AG09319 (cell line): ENCODE data around the gene SF3A1.

Source experiments
- DNase-seq: peaks from one replicate; pipeline ENCODE4 v3.0.0-alpha.2; 2010; ENCODE audit warnings: low read depth; ENCODE audit errors: extremely low read depth
- TF ChIP-seq, protein P1 (sequence below): IDR thresholded peaks from 2 replicates; pipeline ENCODE4 v1.5.1; 2011; ENCODE audit warnings: low read depth, mild to moderate bottlenecking, inconsistent platforms, low read length, moderate library complexity

Gene SF3A1

GRCh38 chr22:30293026-30293425 lies 63.7 kb downstream of the SF3A1 start:
- TF ChIP-seq, protein P1, sequence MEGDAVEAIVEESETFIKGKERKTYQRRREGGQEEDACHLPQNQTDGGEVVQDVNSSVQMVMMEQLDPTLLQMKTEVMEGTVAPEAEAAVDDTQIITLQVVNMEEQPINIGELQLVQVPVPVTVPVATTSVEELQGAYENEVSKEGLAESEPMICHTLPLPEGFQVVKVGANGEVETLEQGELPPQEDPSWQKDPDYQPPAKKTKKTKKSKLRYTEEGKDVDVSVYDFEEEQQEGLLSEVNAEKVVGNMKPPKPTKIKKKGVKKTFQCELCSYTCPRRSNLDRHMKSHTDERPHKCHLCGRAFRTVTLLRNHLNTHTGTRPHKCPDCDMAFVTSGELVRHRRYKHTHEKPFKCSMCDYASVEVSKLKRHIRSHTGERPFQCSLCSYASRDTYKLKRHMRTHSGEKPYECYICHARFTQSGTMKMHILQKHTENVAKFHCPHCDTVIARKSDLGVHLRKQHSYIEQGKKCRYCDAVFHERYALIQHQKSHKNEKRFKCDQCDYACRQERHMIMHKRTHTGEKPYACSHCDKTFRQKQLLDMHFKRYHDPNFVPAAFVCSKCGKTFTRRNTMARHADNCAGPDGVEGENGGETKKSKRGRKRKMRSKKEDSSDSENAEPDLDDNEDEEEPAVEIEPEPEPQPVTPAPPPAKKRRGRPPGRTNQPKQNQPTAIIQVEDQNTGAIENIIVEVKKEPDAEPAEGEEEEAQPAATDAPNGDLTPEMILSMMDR, result no peak
- DNase-seq, result no peak

DNA sequence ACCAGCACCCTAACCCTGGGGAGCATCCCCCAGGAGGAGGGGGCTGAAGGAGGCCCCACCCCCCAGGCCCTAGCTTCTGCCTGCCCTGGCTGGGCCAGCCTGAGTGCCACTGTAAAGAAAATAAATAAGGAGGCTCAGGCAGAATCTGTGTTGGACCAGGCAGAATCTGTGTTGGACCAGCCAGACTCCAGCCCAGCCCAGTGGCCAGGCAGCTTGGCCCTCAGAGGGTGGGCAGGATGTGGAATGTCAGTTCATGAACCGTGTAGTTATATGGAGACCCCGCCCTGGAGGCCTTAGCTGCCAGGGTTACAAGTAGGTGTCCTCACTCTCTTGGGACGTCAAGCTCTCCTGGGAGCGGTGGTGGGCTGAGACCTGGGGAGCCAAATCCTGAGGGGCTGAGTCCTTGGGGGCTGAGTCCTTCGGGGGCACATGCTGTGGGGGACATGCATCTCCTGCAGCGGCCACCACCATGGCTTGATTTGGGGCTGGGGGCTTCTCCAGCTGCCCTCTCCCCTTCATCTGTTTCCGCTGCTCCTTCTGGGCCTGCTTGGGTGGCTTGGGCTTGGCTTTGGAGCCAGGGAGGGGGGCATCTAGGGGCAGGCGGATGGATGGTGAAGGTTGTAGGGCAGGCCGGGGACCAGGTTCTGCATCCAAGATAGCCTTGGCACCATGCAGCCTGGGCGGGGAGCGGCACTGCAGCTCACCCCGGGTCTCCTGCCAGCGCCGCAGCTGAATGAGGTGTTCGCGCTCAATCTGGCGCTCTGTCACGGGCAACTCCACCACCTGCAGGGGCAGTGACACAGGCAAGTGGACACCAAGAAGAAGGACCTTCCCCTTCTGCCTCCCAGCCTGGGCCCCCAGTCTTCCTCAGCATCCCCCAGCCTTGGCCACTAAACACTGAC lies 64.4 kb downstream of the SF3A1 start:
- no peak for DNase-seq
- TF ChIP-seq, protein P1, result no peak

DNA sequence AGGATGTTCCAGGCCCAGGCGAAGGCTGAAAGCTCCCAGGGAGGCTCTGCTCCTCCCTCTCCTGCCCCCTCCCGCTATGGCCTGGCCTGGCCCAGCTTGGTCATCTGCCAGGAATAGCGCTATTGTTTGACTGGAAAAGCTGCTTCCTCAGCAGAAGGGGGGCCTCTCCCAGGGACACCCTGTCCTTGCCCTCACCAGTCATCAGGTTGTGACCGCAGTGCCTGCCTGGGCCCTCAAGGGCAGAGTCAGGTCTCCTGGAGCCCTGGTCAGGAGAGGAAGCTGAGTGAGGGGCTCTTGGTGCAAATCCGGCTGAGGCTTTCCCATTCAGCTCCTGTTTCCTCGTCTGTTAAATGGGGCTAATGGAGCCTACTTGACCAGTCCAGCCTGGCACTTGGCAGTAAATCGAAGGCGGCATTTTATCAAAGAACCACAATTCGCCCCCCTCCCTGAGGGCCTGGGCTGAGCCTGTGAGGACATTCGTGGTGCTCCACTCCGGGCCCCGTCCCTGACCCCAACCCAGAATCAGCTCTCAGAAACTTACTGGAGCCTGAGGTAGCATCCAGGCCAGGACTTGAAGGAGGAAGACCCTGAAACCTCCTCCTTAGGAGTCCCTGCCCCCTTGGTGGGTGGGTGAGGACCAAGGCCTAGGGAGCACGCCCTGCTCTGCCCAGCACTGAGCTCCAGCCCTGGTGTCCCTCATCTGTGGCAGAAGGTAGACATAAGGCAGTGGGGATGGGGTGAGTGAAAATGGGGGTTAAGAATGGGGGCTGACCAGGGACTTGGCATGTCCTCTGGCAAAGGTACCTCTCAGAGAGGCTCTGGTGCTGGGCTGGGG lies 65.4 kb downstream of the SF3A1 start:
- TF ChIP-seq, protein P1, result no peak
- no peak for DNase-seq

DNA sequence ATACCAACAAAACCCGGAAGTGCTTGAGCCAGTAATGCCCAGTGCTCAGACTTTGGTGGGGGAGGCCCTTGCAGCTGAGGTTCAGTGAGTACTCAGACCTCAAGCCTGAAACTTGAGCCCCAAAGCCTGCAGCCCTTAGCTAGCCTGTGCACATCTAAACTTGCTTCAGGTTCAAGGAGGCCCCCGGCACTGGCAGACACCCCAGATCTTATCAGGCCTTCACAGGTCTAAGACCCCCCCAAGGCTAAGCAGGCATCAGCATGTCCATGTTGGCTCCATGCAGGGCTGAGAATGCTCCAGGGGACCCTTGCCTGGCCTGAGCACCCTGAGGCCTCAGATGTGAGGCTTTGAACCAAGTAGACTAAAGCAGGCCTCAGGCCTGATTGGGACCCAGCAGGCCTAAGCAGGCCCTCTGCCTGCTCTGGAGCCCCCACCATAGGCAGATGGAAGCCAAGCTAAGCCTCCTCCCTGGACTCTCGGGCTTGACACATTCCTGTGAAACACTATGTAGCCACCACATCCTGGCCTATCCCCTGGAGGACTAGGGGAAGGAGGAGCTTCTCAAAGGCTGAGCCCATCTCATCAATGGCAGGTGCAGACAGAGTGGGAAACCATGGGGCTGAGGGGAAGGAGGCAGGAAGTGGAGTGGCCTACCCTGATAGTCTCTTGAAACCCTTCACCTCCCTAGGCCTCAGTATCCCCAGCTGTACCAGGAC lies 66.2 kb downstream of the SF3A1 start:
- TF ChIP-seq, protein P1, result no peak
- no peak for DNase-seq

- TF ChIP-seq, protein P1, result no peak
- no peak for DNase-seq
These were observed 66.7 kb downstream of the SF3A1 start for GRCh38 chr22:30289980-30290313.

- DNase-seq, result peak; percentile 94
- TF ChIP-seq, protein P1, result no peak
These were observed 67.3 kb downstream of the SF3A1 start, which contains the start of gene CASTOR1 for GRCh38 chr22:30289141-30289979. Gene CASTOR1 (minus strand): TSS chr22:30289505. CDS start chr22:30289497, 8 bp downstream.
